OCI-LY3 (cell line): ENCODE data around the gene LSP1.

Source experiments
- H2AFZ ChIP-seq: fragments of 200-600, 300-600 bp; shearing (Covaris generic); 2 replicates; pipeline ENCODE4 v1.6.0; 2014; ENCODE audit warnings: antibody characterized with exemption, low read depth, low read length
- H3K27ac ChIP-seq: fragments of 200-600, 300-600 bp; sonication (generic); 2 replicates; pipeline ENCODE4 v1.5.1; 2014; ENCODE audit warnings: mild to moderate bottlenecking, low read length, moderate library complexity, mixed read lengths
- H3K27me3 ChIP-seq: fragments of 200-600, 300-600 bp; sonication (generic); 2 replicates; pipeline ENCODE4 v1.6.1; 2014; ENCODE audit warnings: low read depth, low read length, mixed read lengths
- H3K36me3 ChIP-seq: fragments of 200-600, 300-600 bp; sonication (generic); replicated peaks from 2 replicates; pipeline ENCODE3; 2014; ENCODE audit warnings: low read depth, low read length, mixed read lengths
- H3K4me1 ChIP-seq: fragments of 300-600, 200-600 bp; sonication (generic); 2 replicates; pipeline ENCODE4 v1.6.1; 2014; ENCODE audit warnings: low read length, mixed read lengths
- H3K4me2 ChIP-seq: fragments of 200-600, 300-600 bp; sonication (generic); 2 replicates; pipeline ENCODE4 v1.6.1; 2014; ENCODE audit warnings: low read length, mixed read lengths
- H3K4me3 ChIP-seq: fragments of 300-600, 200-600 bp; sonication (generic); 2 replicates; pipeline ENCODE4 v1.5.1; 2014; ENCODE audit warnings: antibody characterized with exemption, mild to moderate bottlenecking, low read length, moderate library complexity
- H3K79me2 ChIP-seq: fragments of 300-600, 200-600 bp; shearing (Covaris generic); 2 replicates; pipeline ENCODE4 v1.6.1; 2014; ENCODE audit warnings: mild to moderate bottlenecking, low read length, mixed read lengths
- H3K9ac ChIP-seq: fragments of 300-600, 200-600 bp; shearing (Covaris generic); 2 replicates; pipeline ENCODE4 v1.6.0; 2014; ENCODE audit warnings: mild to moderate bottlenecking, low read length, moderate library complexity
- H3K9me3 ChIP-seq: fragments of 200-600, 300-600 bp; shearing (Covaris generic); 2 replicates; pipeline ENCODE4 v1.6.1; 2014; ENCODE audit warnings: low read length, mixed read lengths; ENCODE audit not compliant: insufficient read depth
- H4K20me1 ChIP-seq: fragments of 200-600, 300-600 bp; sonication (generic); 2 replicates; pipeline ENCODE4 v1.6.1; 2016; ENCODE audit warnings: low read length, mixed read lengths; ENCODE audit not compliant: insufficient read depth
- CTCF ChIP-seq: fragments of 200-600, 300-600 bp; sonication (generic); IDR thresholded peaks from 2 replicates; pipeline ENCODE4 v1.5.1; 2014; ENCODE audit warnings: antibody characterized with exemption, low read length, low read depth
- EZH2phosphoT487 ChIP-seq: fragments of 200-600 bp; shearing (Covaris generic); IDR thresholded peaks from 2 replicates; pipeline ENCODE4 v1.6.1; 2018; ENCODE audit warnings: antibody characterized with exemption, mixed run types, low read depth

The LSP1 gene

GRCh38 chr11:1876361-1877063 is 23.6 kb downstream of the LSP1 start:
- Histone ChIP-seq H3K79me2 (peaks cover 1% of the 10 kb centered on the region; the same call in 1 of the 2 replicates), H3K4me1 (no peaks in the 10 kb centered on the region), H3K27me3 (no peaks in the 10 kb centered on the region), H3K4me3 (no peak overlapping the region), H3K27ac (no peak overlapping the region), H2AFZ (no peak overlapping the region), H3K4me2 (no peak overlapping the region), H3K36me3 (peaks cover 8% of the 10 kb centered on the region), H4K20me1 (peaks cover 97% of the 10 kb centered on the region), H3K9me3 (no peaks in the 10 kb centered on the region), H3K9ac (no peak overlapping the region)
- TF ChIP-seq EZH2phosphoT487 (no peak), CTCF (peak; percentile 50)

GRCh38 chr11:1877211-1878136 is 24.6 kb downstream of the LSP1 start:
- H3K27ac ChIP-seq = no peak overlapping the region
- TF ChIP-seq EZH2phosphoT487 = no peak
- no peak overlapping the region for H3K9ac ChIP-seq
- no peaks in the 10 kb centered on the region for H3K27me3 ChIP-seq
- no peak overlapping the region for H3K4me2 ChIP-seq
- no peaks in the 10 kb centered on the region for H3K4me1 ChIP-seq
- H3K36me3 ChIP-seq = peaks cover 8% of the 10 kb centered on the region
- peaks cover 97% of the 10 kb centered on the region for H4K20me1 ChIP-seq
- H3K9me3 ChIP-seq = no peaks in the 10 kb centered on the region
- H3K79me2 ChIP-seq = no peaks in the 10 kb centered on the region
- H3K4me3 ChIP-seq = no peak overlapping the region
- no peak overlapping the region for H2AFZ ChIP-seq

- Histone ChIP-seq H3K9ac (no peak overlapping the region), H3K79me2 (no peaks in the 10 kb centered on the region), H3K36me3 (peaks cover 14% of the 10 kb centered on the region), H3K4me1 (no peaks in the 10 kb centered on the region), H4K20me1 (peaks cover 98% of the 10 kb centered on the region), H2AFZ (no peak overlapping the region), H3K4me3 (no peak overlapping the region), H3K27ac (no peak overlapping the region), H3K27me3 (no peaks in the 10 kb centered on the region), H3K4me2 (no peak overlapping the region), H3K9me3 (no peaks in the 10 kb centered on the region)
- TF ChIP-seq EZH2phosphoT487 (no peak), CTCF (no peak)
These were observed 25.5 kb downstream of the LSP1 start for GRCh38 chr11:1878137-1879031.

GRCh38 chr11:1879342-1879940 is 26.6 kb downstream of the LSP1 start:
- H3K36me3 ChIP-seq = peaks cover 23% of the 10 kb centered on the region
- H3K9ac ChIP-seq = no peak overlapping the region
- TF ChIP-seq EZH2phosphoT487 = no peak
- no peak for TF ChIP-seq CTCF
- H3K27ac ChIP-seq = no peak overlapping the region
- H3K27me3 ChIP-seq = no peaks in the 10 kb centered on the region
- H3K9me3 ChIP-seq = no peaks in the 10 kb centered on the region
- no peak overlapping the region for H3K4me3 ChIP-seq
- H2AFZ ChIP-seq = no peak overlapping the region
- H3K79me2 ChIP-seq = no peaks in the 10 kb centered on the region
- H4K20me1 ChIP-seq = peaks cover 99% of the 10 kb centered on the region
- H3K4me1 ChIP-seq = no peaks in the 10 kb centered on the region
- H3K4me2 ChIP-seq = no peak overlapping the region
